Measurements from ENCODE around the gene ZNF236. TPM values are rescaled to one million over a fixed set of nuclear protein-coding genes. Genes with fewer than 3 reads are reported as not detected.

Gene ZNF236
- total RNA-seq, 1 donor from 2014 or later, result 9.7 TPM

GRCh38 chr18:76922107-76922506 is 99.8 kb downstream of the ZNF236 start:
- Histone ChIP-seq H3K36me3 (peaks cover 35 to 56% of the 10 kb centered on the region in 2 donors), H3K9me3 (no peaks in the 10 kb centered on the region), H3K4me3 (no peak overlapping the region), H3K27me3 (no peaks in the 10 kb centered on the region), H3K27ac (no peak overlapping the region), H3K4me1 (no peaks in the 10 kb centered on the region)
- peak in 2 of 3 experiments; percentile 23 to 25 for TF ChIP-seq CTCF (IDR thresholded peaks at IDR 0.05)
- intact Hi-C loops (cut with DNase I), result loop anchor here (10.0 kb wide), 1 partner anchor 117 kb away; no protein-coding TSS in a partner anchor
- no peak for DNase-seq (ENCODE audit: low spot score in 2 of 2)

DNA sequence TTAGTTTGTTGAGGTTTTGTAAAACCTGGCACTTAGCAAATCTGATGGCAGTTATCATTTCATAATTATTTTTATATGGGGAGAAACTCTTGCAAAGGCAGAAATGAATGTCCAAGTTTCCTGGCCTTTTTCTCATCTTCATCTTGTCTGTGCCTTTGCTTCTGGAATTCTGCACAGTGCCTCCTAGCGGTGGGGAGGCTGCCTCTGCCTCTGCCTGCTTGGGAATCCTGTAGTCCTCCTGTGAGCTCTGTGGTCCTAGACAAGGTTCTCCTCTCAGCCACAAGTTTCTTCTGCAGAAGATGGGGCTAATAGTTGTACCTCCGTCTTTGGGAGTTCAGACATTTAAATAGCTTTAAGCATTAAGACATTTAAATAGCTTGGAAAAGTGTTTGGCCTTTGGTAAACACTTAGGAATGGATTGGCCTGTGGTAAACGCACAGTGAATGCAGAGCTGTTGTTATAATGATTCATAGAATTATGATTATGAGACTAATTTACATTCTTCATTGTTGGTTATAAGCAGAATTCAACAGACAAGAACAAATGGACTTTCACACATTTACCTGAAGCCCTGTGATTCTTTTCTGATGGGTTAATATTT is 101.2 kb downstream of the ZNF236 start:
- Histone ChIP-seq H3K4me1 (no peaks in the 10 kb centered on the region), H3K9me3 (no peaks in the 10 kb centered on the region), H3K36me3 (peaks cover 28 to 54% of the 10 kb centered on the region in 2 donors), H3K4me3 (no peak overlapping the region), H3K27me3 (no peaks in the 10 kb centered on the region), H3K27ac (no peak overlapping the region)
- DNase-seq (ENCODE audit: low spot score in 2 of 2), result no peak
- intact Hi-C loops (cut with DNase I), result loop anchor here (10.0 kb wide), 1 partner anchor 119 kb away; no protein-coding TSS in a partner anchor
- TF ChIP-seq CTCF (IDR thresholded peaks at IDR 0.05), result peak in 2 of 3 experiments; percentile 14 to 31

DNA sequence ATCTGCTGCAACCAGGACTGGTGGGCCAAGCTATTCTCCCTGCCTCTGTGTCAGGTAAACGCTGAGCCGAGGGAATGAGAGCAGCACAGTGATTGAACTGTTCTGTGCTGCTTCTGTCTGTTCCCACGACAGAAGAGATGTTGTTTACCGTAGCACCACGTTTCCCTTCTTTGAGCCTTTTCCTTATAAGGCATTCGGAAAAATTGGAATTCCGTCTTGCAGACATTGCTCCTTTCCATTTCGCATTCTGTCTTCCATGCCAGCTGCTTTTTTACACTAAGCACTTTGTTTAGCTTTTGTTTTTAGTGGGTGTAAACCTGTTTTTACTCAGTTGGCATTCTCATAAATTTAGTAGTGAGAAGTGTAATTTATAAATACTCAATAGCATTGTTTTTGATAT is 103.1 kb downstream of the ZNF236 start:
- intact Hi-C loops (cut with DNase I), result loop anchor here (10.0 kb wide), 1 partner anchor 121 kb away; no protein-coding TSS in a partner anchor
- Histone ChIP-seq H3K27me3 (no peaks in the 10 kb centered on the region), H3K36me3 (peaks cover 21 to 44% of the 10 kb centered on the region in 2 donors), H3K4me1 (no peaks in the 10 kb centered on the region), H3K27ac (no peak overlapping the region), H3K9me3 (no peaks in the 10 kb centered on the region), H3K4me3 (no peak overlapping the region)
- no peak for DNase-seq (ENCODE audit: low spot score in 2 of 2)
- no peak for TF ChIP-seq CTCF (IDR thresholded peaks at IDR 0.05)

DNA sequence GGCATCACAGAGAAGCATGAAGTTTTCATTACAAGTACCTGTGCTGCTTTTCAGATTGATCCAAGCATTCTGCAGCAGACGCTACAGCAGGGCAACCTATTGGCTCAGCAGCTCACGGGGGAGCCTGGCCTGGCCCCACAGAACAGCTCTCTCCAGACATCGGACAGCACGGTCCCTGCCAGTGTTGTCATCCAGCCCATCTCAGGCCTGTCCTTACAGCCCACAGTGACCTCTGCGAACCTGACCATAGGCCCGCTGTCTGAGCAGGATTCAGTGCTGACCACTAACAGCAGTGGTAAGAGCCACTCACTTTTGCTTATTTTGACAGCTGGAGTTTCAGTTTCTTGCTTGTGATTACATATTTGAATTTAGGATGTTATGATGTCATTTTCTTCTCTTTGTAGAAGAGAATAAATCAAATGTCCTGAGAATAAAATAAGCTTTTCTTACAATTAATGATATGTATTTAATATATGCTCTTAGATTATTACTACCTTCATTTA is 104.9 kb downstream of the ZNF236 start:
- Histone ChIP-seq H3K4me1 (no peaks in the 10 kb centered on the region), H3K4me3 (no peak overlapping the region), H3K27me3 (no peaks in the 10 kb centered on the region), H3K9me3 (no peaks in the 10 kb centered on the region), H3K27ac (no peak overlapping the region), H3K36me3 (peaks cover 17 to 40% of the 10 kb centered on the region in 2 donors)
- TF ChIP-seq CTCF (IDR thresholded peaks at IDR 0.05), result no peak
- intact Hi-C loops (cut with DNase I), result loop anchor here (10.0 kb wide), 1 partner anchor 122 kb away; no protein-coding TSS in a partner anchor
- DNase-seq (ENCODE audit: low spot score in 2 of 2), result no peak

- H3K4me3 ChIP-seq, result no peak overlapping the region
- no peaks in the 10 kb centered on the region for H3K9me3 ChIP-seq
- H3K36me3 ChIP-seq, result peaks cover 17 to 46% of the 10 kb centered on the region in 2 donors
- DNase-seq (ENCODE audit: low spot score in 2 of 2), result no peak
- no peaks in the 10 kb centered on the region for H3K4me1 ChIP-seq
- intact Hi-C loops (cut with DNase I), result loop anchor here (10.0 kb wide), 1 partner anchor 124 kb away; no protein-coding TSS in a partner anchor
- no peak for TF ChIP-seq CTCF (IDR thresholded peaks at IDR 0.05)
- no peaks in the 10 kb centered on the region for H3K27me3 ChIP-seq
- no peak overlapping the region for H3K27ac ChIP-seq
These were observed 106.0 kb downstream of the ZNF236 start for GRCh38 chr18:76928179-76928868.

Data from ascending aorta (tissue), 2 donors.